HG03175 (cell line): ENCODE data around the gene PPP1R1B.

Source experiments
- ATAC-seq: cut with Tn5 transposase; IDR thresholded peaks from one replicate; pipeline ENCODE4 v1.9.1; 2021; ENCODE audit warnings: mild to moderate bottlenecking, moderate library complexity; ENCODE audit not compliant: unreplicated experiment

The PPP1R1B gene

GRCh38 chr17:39666231-39666600 is 39.5 kb downstream of the PPP1R1B start:
- no peak for ATAC-seq

DNA sequence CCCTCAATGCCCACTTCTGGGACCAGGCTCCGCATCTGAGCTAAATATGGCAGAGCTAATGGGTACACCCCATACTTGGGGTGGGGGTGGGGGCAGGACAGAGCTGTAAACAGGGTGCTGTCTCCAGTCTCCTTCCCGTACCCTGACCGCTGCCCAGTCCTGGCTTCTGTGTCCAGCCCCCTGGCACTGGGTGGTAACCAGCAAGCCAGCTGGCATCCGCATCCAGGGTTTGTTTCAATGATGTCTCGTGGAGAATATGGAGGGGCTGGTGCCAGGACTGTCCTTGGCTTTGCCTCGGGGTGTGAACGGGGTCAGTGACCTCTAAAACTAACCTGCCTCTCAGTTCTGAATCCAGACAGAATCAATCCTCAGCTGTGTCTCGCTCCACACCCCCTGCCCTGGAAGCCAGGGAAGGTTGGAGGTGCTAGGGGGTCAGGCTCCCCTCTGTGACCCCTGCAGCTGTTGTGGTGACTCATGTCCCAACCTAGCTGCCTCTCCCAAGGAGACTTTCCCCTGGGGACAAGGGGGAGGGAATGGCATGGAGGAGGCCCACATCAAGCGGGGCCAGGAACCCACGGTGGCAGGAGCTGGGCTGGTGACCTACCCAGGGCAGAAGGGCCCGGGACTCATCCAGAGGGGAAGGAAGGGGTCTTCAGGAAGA is 40.0 kb downstream of the PPP1R1B start:
- no peak for ATAC-seq

- ATAC-seq, result no peak
These were observed 40.7 kb downstream of the PPP1R1B start for GRCh38 chr17:39667262-39667944.

DNA sequence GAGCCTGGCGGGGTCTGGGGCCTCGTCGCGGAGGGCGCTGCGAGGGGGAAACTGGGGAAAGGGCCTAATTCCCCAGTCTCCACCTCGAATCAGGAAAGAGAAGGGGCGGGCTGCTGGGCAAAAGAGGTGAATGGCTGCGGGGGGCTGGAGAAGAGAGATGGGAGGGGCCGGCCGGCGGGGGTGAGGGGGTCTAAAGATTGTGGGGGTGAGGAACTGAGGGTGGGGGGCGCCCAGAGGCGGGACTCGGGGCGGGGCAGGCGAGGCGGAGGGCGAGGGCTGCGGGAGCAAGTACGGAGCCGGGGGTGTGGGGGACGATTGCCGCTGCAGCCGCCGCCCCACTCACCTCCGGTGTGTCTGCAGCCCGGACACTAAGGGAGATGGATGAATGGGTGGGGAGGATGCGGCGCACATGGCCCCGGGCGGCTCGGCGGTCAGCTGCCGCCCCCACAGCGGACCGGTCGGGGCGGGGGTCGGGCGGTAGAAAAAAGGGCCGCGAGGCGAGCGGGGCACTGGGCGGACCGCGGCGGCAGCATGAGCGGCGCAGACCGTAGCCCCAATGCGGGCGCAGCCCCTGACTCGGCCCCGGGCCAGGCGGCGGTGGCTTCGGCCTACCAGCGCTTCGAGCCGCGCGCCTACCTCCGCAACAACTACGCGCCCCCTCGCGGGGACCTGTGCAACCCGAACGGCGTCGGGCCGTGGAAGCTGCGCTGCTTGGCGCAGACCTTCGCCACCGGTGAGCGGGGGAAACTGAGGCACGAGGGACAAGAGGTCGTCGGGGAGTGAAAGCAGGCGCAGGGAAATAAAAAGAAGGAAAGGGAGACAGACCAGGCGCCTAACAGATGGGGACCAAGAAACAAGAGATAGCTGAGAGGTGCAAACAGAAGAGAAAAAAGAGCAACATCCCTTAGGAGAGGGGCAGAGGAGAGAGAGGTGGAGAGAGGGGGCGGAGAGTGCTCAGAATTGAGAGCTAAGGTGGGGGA is 41.5 kb downstream of the PPP1R1B start, which contains the start of gene PNMT:
TSS of gene PNMT (plus strand) at position 509 of the 980 bp plus-strand sequence. CDS start at position 532, 23 bp downstream.
- ATAC-seq, result peak; percentile 43

GRCh38 chr17:39669897-39670735 is 43.4 kb downstream of the PPP1R1B start:
- no peak for ATAC-seq

- no peak for ATAC-seq
These were observed 44.0 kb downstream of the PPP1R1B start for GRCh38 chr17:39670746-39671145.

DNA sequence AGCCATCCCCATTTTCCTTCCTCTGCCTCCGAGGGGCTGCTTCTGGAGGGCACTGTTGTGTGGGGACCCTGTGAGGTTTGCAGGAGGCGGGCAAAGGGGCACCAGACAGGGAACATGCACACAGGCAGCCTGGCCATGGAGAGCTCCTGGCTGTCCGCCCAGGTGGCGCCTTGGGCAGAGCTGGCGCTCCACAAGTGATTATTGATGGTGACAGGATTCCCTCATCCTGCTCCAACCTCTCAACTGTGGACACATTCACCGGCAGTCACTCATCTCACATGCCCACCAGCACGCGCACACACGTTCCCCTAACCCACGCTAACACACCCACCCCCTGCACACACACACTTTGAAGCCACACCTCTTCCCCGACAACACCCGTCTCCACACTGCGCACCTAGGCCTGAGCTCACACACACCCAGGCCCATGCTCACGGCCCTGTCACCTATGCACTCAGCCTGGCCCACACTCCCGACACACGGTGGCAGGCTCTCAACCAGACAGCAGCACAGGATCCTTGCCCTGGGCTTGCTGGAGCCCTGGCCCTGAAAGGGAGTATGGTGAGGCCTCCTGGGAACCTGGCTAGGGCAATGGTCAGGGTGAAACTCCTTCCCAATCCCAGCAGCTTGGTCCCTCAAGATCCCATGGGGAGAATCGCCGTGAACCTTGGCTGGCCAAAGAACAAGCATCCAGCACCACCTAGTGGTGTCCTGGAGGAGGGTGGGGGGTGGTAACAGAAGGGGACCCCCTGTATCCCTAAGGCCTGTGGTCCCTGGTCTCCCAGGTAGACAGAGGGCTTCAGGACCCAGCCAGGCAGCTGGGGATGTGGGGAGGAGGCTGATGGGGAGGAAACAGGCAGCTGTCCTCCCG is 45.1 kb downstream of the PPP1R1B start:
- no peak for ATAC-seq

DNA sequence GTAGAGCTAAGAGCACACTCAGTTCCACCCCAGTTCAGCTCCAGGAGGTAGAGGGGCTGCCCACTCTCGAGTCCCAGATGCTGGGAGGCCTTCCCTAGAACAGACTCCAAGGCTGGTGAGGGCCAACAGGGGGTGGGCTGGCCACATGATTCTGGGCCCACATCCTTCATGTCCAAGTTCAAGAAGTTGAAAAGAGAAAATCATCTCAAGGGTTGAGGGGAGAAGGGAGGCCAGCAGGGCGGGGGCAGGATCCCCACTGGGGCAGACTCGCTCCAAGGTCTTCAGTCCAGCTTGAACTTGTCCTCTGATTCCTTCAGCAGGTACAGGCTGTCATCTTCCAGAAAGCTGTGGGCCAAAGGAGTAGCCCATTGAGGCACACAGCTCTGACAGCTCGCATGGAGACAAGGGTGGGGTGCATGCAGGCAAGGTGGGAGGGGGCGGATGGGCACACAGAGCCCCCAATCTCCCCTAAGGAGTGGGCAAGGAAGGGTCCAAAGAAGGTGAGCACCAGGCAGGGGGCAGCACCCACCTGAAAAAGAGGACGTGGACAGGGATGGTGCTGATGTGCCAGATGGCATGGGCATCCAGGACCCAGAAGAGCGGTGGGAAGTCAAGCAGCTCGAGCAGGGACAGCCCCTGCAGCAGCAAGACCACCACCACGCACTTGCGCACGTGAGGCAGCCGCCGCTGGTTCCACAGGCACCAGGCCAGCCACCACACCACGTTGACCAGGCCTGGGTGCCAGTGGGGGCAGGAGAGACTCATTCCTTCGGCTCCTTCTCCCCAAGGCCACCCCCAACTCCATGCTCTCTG is 46.0 kb downstream of the PPP1R1B start:
- no peak for ATAC-seq

GRCh38 chr17:39673335-39674081 is 46.8 kb downstream of the PPP1R1B start:
- ATAC-seq, result no peak

- no peak for ATAC-seq
These were observed 47.4 kb downstream of the PPP1R1B start for GRCh38 chr17:39674179-39674578.

- ATAC-seq, result peak; percentile 46
These were observed 48.1 kb downstream of the PPP1R1B start for GRCh38 chr17:39674702-39675389.

DNA sequence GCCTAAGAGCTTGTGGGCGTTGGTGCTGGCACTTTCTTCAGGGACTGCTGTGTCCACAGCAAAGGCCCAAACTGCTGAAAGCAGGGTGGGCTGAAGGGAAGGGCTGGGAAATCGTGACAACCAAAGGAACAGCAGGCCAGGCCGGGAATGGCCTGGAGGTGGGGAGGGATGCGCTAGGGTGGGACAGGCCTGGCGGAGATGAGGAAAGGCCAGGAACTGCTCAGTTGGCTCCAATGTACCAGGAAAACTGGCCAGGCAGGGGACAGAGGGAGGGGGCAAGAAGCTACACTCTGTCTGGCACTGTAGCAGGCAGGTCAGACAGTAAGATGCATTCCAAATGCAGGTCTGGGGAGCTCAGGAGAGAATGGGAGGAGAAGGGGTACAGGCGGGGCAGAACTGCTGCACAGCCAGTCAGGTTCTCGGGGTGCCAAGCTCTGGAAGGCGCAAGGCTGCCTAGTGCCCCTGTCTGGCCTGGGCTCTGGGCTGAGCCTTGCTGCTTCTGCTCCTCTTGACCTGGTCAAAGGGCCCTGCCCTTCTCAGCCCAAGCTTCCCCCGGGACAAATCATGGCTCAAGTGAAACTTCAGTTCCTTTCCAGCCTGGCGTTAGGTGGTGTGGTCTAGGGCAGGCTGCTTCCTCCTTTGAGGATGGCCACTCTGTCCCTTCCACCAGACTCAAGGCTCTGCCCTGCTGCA is 48.8 kb downstream of the PPP1R1B start:
- ATAC-seq, result no peak

DNA sequence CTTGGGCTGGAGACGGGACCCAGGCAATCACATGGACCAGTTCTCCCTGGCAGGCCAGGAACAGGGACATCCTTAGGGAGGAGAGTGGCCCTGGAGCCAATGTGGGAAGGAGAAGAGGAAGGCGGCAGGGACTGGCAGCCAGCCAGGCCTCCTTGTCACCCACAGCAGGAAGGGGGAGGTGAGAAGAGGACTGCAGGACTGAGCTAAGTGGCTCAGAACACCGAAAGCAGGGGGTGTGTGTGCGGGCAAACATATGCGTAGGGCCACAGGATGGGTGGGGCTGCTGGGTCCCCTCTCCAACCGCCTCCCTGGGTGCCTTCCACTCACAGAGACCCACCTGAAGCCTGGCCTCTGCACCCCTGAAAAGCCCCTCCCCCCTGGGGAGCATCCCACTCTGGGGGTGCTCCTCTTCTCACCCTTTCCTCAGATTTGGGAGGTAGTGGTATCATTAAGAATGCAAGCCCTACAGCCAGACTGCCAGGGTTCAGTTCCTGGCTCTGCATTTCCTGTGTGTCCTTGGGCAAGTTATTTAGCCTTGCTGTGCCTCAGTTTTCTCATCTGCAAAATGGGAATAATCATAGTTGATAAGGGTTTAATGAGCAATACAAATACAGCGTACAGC is 49.6 kb downstream of the PPP1R1B start:
- peak; percentile 55 for ATAC-seq

DNA sequence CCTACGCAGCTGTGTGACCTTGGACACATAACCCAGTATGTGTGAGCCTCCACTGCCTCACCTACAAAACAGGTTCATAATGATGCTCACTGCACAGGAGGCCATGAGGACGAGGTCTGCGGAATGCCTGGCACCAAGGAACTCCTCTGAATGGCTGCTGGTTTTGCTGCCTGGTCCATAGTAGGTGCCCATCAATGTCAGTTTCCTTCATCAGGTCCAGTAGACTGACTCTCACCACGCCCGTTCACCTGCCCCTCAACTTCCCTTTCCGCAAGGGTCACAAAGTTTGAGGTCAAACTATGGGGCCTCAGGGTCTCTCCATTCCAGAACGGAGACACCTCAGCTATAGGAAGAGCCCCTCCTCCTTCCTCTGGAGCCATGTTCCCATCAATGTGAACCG is 50.3 kb downstream of the PPP1R1B start:
- no peak for ATAC-seq

- no peak for ATAC-seq
These were observed 51.0 kb downstream of the PPP1R1B start for GRCh38 chr17:39677542-39678339.
